ENCODE data around the gene VSIG10L2. TPM values are rescaled to one million over a fixed set of nuclear protein-coding genes. Genes with fewer than 3 reads are reported as not detected.

VSIG10L2 gene
- total and polyA plus RNA-seq, 2 experiments from 2014 or later = not detected

DNA sequence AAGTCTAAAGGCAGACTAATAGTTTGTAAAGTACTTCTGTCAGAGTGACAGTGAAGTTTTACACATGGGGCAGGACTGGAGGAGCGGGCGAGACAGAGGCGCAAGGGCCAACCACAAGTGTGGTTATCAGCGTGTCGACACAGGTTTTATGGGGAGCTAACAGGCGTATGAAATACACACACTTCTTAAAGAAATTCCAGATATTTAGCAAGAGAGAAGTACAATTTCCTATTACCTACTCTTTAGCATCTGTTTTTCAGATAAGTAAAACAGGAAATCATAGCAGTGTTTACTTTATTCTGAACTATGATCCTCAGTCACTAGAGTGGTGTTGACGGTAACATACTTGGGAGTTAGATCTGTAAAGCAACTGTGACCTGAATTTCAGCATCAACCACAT is 22.5 kb downstream of the VSIG10L2 start:
- no peaks in the 10 kb centered on the region for H3K27me3 ChIP-seq (replicated peaks; ENCODE audit: insufficient read depth)
- no peaks in the 10 kb centered on the region for H3K4me1 ChIP-seq (ENCODE audit: insufficient read depth)
- H3K9me2 ChIP-seq (ENCODE audit: insufficient read depth) = no peaks in the 10 kb centered on the region
- H3K4me2 ChIP-seq (ENCODE audit: unreplicated experiment) = no peak overlapping the region
- H3K36me3 ChIP-seq (ENCODE audit: low read depth) = no peaks in the 10 kb centered on the region
- TF ChIP-seq EZH2 (IDR thresholded peaks at IDR 0.05; ENCODE audit: insufficient read depth, poor library complexity, severe bottlenecking) = no peak
- no peak for TF ChIP-seq EZH2phosphoT487 (IDR thresholded peaks at IDR 0.05; ENCODE audit: insufficient read depth, low read depth)
- H3K4me3 ChIP-seq = no peak overlapping the region
- WGBS, 2 experiments (ENCODE audit: low coverage in 1 of 2, low lambda C conversion rate in 2 of 2, missing lambda C conversion rate in 2 of 2) = 92% methylated on average over 7 of the region's 7 CpGs
- H4K20me1 ChIP-seq (ENCODE audit: insufficient read depth) = no peaks in the 10 kb centered on the region
- no peaks in the 10 kb centered on the region for H3K9me3 ChIP-seq (ENCODE audit: low read depth)
- H3K9ac ChIP-seq = no peak overlapping the region
- H3F3A ChIP-seq (ENCODE audit: insufficient read depth) = no peaks in the 10 kb centered on the region
- H2AFZ ChIP-seq = no peak overlapping the region
- no peak for DNase-seq
- in situ Hi-C loops (cut with MboI) = no loop called here
- H3K79me2 ChIP-seq (ENCODE audit: insufficient read depth) = no peaks in the 10 kb centered on the region
- H3K27ac ChIP-seq = no peak overlapping the region

DNA sequence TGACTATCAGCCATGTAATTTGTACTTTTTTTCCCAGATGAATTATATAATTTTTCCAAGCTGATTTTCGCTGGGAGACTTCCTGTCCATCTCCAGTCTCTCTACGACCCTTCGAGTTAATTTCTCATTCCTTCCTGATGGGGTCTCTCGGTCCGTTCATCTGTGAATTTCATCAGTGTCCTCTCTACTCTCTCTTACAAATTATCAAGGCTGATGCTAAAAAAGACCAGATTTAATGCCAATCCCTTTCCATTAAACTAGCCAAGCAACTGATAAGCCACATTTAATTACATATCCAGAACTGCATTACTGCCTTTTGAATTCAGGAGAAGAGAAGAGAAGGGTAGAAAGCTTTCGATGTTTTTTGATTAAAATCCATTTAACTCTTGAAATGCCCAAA is 25.8 kb downstream of the VSIG10L2 start:
- Histone ChIP-seq H3K27ac (no peak overlapping the region), H3K36me3 (ENCODE audit: low read depth) (no peaks in the 10 kb centered on the region), H2AFZ (no peak overlapping the region), H3K9ac (no peak overlapping the region), H3K79me2 (ENCODE audit: insufficient read depth) (no peaks in the 10 kb centered on the region), H3K27me3 (replicated peaks; ENCODE audit: insufficient read depth) (no peaks in the 10 kb centered on the region), H3K4me3 (no peak overlapping the region), H3K4me2 (ENCODE audit: unreplicated experiment) (no peak overlapping the region), H4K20me1 (ENCODE audit: insufficient read depth) (no peaks in the 10 kb centered on the region), H3F3A (ENCODE audit: insufficient read depth) (no peaks in the 10 kb centered on the region), H3K9me2 (ENCODE audit: insufficient read depth) (no peaks in the 10 kb centered on the region), H3K4me1 (ENCODE audit: insufficient read depth) (no peaks in the 10 kb centered on the region), H3K9me3 (ENCODE audit: low read depth) (no peaks in the 10 kb centered on the region)
- in situ Hi-C loops (cut with MboI) = no loop called here
- 73 to 83% methylated on average over 6 of the region's 6 CpGs for WGBS, 2 experiments (ENCODE audit: low coverage in 1 of 2, low lambda C conversion rate in 2 of 2, missing lambda C conversion rate in 2 of 2)
- TF ChIP-seq EZH2 (IDR thresholded peaks at IDR 0.05; ENCODE audit: insufficient read depth, poor library complexity, severe bottlenecking) (no peak), EZH2phosphoT487 (IDR thresholded peaks at IDR 0.05; ENCODE audit: insufficient read depth, low read depth) (no peak)
- no peak for DNase-seq

DNA sequence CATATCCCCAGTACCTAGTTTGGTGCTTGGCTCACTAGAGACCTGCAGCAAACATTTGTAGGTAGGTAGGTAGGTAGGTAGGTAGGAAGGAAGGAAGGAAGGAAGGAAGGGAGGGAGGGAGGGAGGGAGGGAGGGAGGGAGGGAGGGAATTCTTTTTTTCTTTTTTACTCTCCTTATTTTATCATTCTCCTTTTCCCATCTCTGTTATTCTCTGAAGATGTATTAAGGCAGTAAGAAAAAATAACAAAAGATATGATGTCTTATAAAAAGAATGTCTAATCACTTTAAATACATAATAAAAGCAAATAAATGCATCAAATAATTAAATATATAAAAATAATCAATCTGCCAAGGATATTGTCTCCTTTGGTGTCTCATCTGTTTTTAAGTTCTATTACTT is 28.4 kb downstream of the VSIG10L2 start:
- no peak for DNase-seq
- Histone ChIP-seq H3K9ac (no peak overlapping the region), H3K79me2 (ENCODE audit: insufficient read depth) (no peaks in the 10 kb centered on the region), H2AFZ (no peak overlapping the region), H3K9me3 (ENCODE audit: low read depth) (no peaks in the 10 kb centered on the region), H3K27me3 (replicated peaks; ENCODE audit: insufficient read depth) (no peaks in the 10 kb centered on the region), H3K9me2 (ENCODE audit: insufficient read depth) (no peaks in the 10 kb centered on the region), H3K4me1 (ENCODE audit: insufficient read depth) (no peaks in the 10 kb centered on the region), H3K4me3 (no peak overlapping the region), H3K27ac (no peak overlapping the region), H3F3A (ENCODE audit: insufficient read depth) (no peaks in the 10 kb centered on the region), H4K20me1 (ENCODE audit: insufficient read depth) (no peaks in the 10 kb centered on the region), H3K36me3 (ENCODE audit: low read depth) (no peaks in the 10 kb centered on the region), H3K4me2 (ENCODE audit: unreplicated experiment) (no peak overlapping the region)
- TF ChIP-seq EZH2phosphoT487 (IDR thresholded peaks at IDR 0.05; ENCODE audit: insufficient read depth, low read depth) (no peak), EZH2 (IDR thresholded peaks at IDR 0.05; ENCODE audit: insufficient read depth, poor library complexity, severe bottlenecking) (no peak)
- in situ Hi-C loops (cut with MboI) = no loop called here

DNA sequence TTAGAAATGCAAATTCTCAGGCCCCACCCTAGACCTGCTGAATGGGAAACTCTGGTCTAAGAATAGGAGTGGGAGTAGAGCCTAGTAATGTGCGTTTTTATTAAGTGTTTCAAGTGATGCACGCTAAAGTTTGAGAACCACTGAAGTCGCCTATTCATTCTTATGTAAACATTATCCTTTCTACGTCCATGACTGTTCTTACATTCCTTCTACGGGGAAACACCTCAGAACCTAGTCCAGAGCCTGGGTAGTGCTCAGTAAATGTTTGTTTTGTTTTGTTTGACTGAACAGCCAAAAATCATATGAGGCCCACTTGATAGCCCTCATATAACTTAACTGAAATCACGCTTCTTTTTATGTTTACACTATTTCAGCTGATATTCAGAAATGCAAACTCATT is 29.8 kb downstream of the VSIG10L2 start:
- Histone ChIP-seq H3K9me2 (ENCODE audit: insufficient read depth) (no peaks in the 10 kb centered on the region), H3K4me2 (ENCODE audit: unreplicated experiment) (no peak overlapping the region), H3F3A (ENCODE audit: insufficient read depth) (no peaks in the 10 kb centered on the region), H3K4me3 (no peak overlapping the region), H3K4me1 (ENCODE audit: insufficient read depth) (no peaks in the 10 kb centered on the region), H3K9ac (no peak overlapping the region), H4K20me1 (ENCODE audit: insufficient read depth) (no peaks in the 10 kb centered on the region), H3K27ac (no peak overlapping the region), H3K79me2 (ENCODE audit: insufficient read depth) (no peaks in the 10 kb centered on the region), H3K9me3 (ENCODE audit: low read depth) (no peaks in the 10 kb centered on the region), H3K27me3 (replicated peaks; ENCODE audit: insufficient read depth) (no peaks in the 10 kb centered on the region), H2AFZ (no peak overlapping the region), H3K36me3 (ENCODE audit: low read depth) (no peaks in the 10 kb centered on the region)
- no peak for DNase-seq
- TF ChIP-seq EZH2 (IDR thresholded peaks at IDR 0.05; ENCODE audit: insufficient read depth, poor library complexity, severe bottlenecking) (no peak), EZH2phosphoT487 (IDR thresholded peaks at IDR 0.05; ENCODE audit: insufficient read depth, low read depth) (no peak)
- WGBS, 2 experiments (ENCODE audit: low coverage in 1 of 2, low lambda C conversion rate in 2 of 2, missing lambda C conversion rate in 2 of 2) = 87 to 94% methylated on average over 6 of the region's 6 CpGs
- in situ Hi-C loops (cut with MboI) = no loop called here

DNA sequence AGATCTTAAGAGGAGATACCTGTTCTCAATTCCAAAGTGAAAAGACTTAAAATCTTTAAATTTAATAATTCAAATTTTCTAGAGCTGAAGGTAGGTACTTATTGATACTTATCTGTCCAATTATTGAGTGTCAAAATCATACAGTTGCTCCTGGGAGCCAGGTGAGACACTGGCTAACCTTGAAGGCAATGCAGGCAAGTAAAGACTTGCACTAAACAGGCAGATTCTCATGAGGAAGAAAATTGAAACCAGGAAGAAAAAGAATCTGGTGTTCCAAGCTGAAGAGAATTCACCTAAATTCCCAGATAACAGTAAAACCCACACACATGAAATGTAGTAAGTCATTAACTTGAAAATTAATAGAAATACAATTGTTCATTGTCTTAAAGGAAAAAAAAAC is 30.3 kb downstream of the VSIG10L2 start:
- no peaks in the 10 kb centered on the region for H3K9me3 ChIP-seq (ENCODE audit: low read depth)
- H4K20me1 ChIP-seq (ENCODE audit: insufficient read depth) = no peaks in the 10 kb centered on the region
- H3K79me2 ChIP-seq (ENCODE audit: insufficient read depth) = no peaks in the 10 kb centered on the region
- no peak for TF ChIP-seq EZH2 (IDR thresholded peaks at IDR 0.05; ENCODE audit: insufficient read depth, poor library complexity, severe bottlenecking)
- H3K4me1 ChIP-seq (ENCODE audit: insufficient read depth) = no peaks in the 10 kb centered on the region
- H3K27me3 ChIP-seq (replicated peaks; ENCODE audit: insufficient read depth) = no peaks in the 10 kb centered on the region
- no peak overlapping the region for H3K4me2 ChIP-seq (ENCODE audit: unreplicated experiment)
- no peak overlapping the region for H2AFZ ChIP-seq
- H3K9ac ChIP-seq = no peak overlapping the region
- H3K9me2 ChIP-seq (ENCODE audit: insufficient read depth) = no peaks in the 10 kb centered on the region
- no peaks in the 10 kb centered on the region for H3F3A ChIP-seq (ENCODE audit: insufficient read depth)
- no peak overlapping the region for H3K27ac ChIP-seq
- no peak for DNase-seq
- in situ Hi-C loops (cut with MboI) = no loop called here
- H3K4me3 ChIP-seq = no peak overlapping the region
- H3K36me3 ChIP-seq (ENCODE audit: low read depth) = no peaks in the 10 kb centered on the region

Data from GM23248 (cell line).